HG02642 (cell line): ENCODE data around the gene CAPN8.

Experiments used
- ATAC-seq: cut with Tn5 transposase; IDR thresholded peaks from one replicate; pipeline ENCODE4 v1.9.1; 2021; ENCODE audit warnings: mild to moderate bottlenecking; ENCODE audit not compliant: unreplicated experiment, poor library complexity

Gene CAPN8

DNA sequence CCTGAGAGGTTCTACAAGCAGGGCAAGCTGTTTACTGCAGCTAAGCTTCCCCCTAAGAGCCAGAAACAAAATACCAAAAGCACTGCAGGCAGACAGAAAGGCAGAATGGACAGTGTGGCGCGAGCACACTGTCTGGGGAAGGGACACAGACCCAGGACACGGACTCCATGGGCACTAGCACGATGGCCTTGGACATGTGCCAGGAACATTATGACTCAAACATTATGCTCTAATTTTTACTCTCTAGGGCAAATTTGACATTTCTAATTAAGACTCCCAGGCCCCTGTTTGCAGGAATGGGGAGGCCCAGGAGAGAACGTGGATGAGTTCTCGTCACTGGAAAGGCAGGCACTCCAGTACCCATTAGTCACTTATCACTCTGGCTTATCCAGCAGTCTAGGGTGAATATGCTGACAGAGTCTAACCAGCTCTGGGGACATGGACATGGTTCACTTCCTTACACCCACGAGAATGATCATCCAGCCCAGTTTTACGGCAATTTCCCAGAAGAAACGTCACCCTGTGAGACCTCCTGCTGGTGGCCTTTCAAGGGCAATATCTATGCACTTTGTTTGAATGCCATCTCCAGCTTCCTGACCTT is 45.1 kb downstream of the CAPN8 start:
- ATAC-seq = no peak

DNA sequence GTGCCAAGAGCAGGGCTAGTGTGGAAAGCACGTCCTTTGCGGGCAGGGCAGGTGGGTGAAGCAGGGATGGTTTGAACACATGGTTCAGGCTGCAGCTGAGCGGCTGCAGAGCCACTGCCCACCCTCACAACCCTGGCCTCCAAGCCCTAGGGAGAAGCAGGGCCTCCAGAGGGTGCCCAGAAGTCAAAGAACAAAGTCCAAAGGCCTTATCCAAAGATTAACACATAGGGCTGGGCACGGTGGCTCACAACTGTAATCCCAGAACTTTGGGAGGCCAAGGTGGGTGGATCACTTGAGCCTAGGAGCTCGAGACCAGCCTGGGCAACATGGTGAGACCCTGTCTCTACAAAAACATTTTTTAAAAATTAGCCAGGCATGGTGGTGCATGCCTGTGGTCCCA is 46.8 kb downstream of the CAPN8 start:
- ATAC-seq = no peak

DNA sequence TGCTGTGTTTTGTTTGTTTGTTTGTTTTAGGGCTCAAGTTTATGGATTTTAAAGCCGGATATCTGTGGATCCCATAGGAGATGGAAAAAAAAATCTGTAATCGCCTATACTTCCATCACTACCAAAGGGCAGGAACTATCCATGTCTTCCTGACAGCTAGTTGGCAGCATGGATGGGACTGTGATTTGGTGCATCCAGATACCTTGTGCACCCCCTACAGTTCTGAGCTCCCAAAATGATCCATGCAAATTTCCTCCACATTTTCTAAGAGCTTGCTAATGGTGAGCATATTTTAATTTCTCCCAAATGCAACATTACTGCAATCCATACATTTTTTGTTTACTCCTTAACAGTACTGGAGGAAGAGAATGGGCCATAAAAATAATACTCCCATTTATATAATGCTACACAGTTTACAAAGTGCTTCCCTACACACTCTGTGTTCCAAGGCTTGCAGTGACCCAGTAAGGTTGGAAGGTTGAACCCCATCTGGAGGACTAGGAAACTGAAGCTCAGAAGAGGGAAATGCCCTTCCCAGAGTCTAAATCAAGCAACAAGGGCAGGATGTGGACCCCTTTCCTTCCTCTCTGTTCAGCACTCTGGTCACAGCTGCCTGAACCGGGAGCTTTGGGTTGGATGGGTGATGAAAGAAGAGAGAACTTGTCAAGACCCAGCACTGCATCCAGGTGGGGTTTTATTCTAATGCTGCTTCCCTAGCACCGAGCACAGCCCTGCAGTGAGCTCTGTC is 48.0 kb downstream of the CAPN8 start:
- ATAC-seq = no peak

DNA sequence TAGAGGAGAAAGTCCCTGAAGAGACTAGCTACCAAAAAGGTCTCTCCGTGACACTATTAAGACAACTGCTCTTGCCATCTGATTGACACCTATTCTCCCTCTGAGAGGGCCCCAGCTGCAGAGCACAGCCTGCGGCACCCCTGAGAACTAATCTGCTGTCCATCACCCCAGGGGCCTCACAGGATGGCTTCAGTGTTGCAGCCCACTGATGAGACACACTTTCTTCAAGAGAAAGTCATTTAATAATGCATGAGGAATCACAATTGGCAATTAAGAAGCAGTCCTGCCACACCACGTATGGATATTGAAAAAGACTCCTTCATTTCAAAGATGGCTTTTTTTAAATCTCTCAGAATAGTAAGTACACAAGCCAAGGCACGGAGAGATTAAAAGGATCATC is 48.9 kb downstream of the CAPN8 start:
- ATAC-seq = no peak

DNA sequence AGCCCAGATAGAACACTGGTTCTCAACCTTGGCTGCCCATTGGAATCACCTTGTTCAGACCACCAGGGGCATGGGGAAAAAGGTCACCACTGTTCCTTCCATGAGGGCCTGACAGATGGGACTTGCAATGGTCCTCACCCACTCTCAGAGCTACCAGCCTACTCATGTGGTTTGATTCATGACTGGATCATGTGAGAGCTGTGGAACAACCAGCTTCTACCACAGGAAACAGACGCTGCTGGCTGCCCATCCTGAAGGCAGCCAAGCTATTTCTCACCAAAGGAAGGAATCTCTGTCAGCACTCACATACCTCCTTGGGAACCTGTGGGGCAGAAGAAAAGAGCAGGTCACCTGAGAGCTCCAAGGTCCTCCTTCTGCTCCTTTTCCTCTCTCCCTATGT is 53.6 kb downstream of the CAPN8 start:
- ATAC-seq = no peak

DNA sequence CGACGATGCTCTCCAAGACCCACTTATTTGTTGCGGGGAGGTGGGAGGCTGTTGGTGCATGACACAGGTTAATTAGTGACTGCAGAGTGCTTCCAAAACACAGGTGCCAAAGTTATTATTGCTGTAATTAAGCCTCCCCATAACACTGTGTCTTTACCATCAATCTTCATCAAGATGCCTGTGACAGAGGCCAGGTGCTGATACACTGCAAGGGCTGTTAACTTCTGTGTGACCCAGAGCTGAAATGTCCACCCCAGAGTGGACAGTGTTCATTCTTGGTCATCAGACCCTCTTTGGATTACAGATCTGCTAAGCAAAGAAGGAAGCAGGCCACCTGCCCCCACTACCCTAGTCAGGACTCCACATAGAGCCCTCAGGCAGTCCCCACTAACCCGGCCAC is 55.5 kb downstream of the CAPN8 start:
- ATAC-seq = no peak

DNA sequence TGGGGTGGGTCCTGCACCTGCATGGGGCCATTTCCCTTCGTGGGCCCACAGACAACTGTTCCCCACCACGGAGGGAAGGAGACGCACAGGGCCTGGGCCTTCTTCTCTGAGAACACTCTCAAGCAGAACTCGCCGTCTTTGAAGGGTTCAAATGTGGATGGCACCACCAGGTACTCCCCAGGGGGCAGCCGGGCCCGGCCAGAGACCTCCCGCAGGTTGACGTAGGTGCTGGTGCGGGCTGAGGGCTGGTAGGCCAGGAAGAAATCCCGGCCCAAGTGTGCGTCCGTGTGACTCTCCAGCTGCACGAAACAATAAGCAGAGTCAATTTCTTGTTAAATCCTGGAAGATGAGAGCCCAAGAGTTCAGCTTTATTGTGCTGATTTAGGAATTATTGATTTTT is 56.4 kb downstream of the CAPN8 start:
- no peak for ATAC-seq

DNA sequence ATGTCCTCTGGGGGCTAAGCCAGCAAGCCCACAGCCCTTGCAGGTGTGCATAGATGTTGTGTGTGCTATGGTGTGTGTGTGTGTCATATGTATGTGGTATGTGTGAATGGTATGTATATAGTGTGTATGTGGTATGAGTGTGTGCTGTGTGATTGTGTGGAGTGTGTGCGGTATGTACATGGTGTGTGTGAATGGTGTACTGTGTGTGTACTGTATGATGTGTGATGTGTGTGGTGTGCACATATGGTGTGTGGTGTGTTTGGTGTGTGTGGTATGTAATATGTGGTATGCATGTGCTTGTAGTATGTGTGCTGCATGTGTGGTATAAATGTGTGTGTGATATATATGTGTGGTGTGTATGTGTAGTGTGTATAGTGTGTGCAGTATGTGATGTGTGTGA is 107.0 kb downstream of the CAPN8 start:
- ATAC-seq = no peak

DNA sequence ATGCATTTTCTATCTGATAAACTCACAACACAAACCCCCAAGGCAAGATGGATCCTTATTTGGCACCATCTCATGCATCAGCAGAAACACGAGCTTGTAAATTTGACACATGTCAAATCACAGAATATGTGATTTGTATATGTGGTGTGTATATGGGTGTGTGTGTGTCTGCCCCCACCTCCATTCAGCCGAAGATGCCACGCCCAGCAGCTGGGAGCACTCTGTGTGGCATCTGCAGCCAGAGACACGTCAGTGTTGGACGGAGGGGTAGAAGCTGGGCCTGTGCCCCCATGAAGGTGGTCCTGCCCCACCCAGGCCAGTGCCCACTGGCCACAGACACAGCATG is 108.4 kb downstream of the CAPN8 start:
- no peak for ATAC-seq

DNA sequence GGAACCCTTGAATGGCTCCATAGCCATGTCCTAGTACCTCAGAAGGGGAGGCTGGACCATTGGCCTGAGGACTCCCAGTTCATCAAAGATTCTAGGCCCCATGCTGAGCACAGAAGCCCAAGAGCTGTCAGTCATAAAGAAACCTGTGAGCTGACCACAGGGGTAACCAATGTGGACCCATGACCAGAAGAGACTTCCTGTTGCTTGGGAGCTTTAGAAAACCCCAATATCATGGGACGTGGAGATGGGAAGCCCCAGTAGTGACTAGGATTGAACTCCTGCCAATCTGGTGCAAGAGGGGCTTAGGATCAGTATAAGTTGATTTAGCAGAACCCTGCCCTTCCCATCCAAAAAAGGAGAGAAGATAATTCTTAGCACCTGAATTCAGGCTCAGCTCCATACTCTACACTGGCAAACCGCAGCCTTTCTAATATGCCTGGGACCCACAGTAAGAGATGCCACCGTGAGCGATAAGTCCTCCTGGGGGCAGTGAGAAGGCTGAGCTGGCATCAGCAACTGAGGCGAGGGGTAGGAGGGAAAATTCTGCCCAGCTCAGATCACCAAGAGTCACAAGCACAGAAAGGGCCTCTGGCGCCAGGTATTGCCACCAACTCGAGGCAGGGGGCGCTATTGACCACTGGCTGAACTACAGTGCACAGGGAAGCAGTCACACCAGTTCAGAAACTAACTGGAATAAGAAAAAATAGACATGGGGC is 108.9 kb downstream of the CAPN8 start:
- ATAC-seq = peak; percentile 87

DNA sequence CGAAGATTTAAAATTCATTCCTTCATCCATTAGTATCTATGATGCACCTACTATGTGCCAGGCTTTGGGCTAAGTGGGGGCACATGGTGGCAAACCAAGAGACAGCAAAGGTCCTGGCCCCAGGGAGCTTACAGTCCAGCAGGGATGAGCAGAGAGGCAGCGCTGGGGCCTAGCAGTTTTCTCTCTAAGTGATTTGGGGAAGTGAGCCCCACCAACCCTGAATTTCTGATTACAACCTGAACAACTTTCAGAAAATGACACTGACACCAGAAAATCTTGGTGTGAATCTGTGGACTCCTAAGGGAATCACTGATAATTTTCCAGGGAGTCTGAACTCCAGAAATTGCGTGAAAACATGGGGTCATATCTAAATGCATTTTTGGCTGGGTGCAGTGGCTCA is 111.5 kb downstream of the CAPN8 start:
- no peak for ATAC-seq

DNA sequence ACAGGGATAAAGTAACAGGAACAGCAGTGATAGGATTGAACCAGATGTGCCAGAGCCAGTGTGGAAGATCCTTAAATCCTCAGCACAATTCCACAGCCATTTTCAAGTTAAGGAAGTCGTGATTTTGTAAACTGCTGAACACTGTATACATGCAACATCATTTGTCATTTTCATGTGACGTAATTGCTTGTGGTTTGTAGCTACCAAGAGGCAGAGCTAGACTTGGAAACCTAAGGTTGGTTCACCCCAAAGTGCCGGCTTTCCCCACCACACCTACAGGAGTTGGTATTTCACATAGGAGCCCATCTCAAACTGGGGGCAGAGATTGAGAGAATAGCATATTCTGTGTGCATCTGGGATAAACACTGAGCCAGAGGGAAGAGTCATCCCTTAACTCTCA is 113.9 kb downstream of the CAPN8 start:
- ATAC-seq = no peak

DNA sequence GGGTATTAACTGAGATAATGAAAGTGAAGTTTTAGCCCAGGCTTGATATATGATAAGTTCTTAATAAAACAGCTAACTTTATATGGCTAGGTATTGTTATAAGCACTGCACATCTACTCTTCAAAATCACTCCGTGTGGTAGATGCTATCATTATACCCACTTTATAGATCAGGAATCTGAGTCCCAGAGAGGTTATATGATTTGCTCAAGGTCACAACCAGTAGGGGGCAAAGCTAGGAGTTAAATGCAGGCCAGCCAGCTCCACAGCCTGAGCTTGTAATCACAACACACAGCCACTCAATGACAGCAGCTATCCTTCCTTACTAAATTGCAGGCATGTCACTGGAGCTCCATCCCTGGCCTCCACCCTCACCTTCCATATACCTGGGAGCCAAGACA is 115.8 kb downstream of the CAPN8 start:
- no peak for ATAC-seq

DNA sequence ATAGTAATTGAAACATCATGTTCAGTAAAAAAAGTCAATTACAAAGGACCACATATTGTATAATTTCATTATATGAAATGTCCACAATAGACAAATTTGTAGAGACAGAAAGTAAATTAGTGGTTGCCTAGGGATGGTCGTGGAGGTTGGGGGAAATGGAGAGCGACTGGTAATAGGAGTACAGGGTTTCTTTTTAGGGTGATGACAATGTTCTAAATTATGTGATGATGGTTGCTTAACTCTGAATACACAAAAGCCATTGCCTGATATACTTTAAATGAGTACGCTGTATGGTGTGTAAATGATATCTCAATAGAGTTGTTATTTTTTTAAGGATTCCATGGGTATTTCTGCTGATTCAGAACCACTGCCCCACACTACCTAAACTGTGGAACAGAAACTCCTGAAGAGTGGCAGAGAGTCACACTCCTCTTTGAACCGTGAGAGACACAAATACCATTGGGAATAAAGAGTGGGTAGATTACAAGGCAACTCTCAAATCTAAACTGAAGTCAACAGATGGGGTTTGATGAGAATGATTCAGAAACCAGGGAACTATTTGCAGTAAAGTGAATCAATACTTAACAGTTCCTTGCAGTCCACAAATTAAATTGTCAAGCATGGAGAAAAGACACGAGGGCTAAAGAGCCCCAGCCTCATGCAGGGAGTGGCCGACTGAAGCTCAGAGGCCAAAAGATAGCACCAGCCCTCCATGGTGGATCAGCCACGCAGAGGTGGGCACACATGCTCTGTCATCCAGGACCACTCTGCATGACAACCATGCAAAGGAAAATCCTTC is 118.0 kb downstream of the CAPN8 start:
- no peak for ATAC-seq

DNA sequence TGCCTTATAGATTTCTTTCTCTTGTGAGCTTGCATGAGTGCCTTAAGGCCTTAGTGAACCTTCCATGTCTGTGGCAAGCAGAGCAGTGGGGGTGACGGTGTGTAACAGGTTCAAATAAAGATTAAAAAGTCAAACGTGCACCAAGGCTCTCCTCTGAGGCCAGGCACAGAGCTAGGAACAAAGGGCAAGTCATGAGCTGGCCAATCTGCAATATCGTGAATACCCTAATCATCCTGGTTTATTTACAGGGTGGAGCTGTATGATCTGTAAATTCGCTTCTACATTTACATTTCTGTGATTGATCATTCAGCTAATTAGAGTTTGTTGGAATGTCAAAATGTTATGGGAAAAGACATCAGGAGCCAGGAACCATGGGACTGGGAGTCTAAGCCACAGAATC is 120.2 kb downstream of the CAPN8 start:
- no peak for ATAC-seq

DNA sequence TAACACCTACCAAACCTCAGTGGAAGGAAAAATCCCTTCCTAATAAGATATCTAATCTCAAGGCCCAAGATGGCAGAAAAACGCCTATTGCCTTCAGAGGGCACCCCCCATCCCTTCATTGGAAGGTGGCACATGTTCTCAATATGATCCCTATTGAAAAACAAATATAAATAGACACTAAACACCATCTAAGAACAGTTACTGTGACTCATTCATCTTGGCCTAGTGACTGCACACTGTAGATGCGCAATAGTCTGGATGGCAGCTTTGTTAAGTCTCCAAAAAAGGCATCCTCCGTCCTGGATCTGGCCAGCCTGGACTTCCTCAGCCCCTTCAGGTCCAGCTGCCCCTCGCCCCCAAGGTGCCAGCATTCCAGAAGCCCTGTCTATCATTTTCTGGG is 121.9 kb downstream of the CAPN8 start:
- ATAC-seq = no peak

DNA sequence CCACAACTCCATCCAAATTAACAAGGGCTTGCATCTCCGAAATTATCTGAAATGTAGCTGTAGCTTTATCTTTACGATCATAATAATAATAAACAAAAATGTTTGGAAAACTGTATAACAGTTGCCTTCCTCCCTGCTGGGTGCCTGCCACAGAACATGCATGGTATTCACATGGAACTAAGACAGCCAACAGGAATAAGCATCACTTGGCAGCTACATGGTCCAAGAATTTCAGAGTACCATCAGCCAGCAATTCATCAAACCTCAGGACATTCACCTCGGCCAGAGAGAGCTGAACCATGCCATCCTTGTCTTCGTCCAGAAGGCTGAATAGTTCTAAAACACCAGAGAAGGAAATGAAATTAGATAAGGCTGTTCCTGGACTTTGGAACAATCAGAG is 122.7 kb downstream of the CAPN8 start:
- no peak for ATAC-seq

DNA sequence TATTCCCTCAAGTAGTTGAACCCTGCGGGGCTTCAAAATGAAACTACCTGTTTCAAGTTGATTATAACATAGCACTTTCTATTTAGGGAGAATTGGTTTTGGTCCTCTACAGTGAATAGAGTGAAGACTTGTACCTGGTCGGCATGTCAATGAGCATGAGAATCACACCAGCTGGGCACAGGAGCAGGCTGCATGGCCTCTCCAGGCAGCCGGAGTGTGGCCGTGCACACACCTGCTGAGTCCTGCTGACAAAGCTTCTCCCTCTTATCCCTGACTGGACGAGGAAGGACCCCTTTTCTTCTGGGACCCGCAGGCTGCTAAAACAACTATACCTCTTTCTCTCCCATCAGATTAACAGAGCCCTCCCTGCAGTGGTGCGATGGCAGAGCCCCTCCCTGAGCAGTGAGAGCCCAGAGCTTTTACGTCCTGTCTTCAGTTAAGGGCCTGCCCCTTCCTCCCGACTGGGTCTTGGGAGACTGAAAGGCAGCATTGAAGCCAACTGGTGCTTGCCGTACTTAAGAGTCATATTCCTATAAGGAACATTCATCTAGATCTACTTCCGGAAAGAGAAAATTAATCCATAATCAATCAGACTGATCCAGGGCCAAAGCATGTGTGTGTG is 124.9 kb downstream of the CAPN8 start:
- no peak for ATAC-seq

DNA sequence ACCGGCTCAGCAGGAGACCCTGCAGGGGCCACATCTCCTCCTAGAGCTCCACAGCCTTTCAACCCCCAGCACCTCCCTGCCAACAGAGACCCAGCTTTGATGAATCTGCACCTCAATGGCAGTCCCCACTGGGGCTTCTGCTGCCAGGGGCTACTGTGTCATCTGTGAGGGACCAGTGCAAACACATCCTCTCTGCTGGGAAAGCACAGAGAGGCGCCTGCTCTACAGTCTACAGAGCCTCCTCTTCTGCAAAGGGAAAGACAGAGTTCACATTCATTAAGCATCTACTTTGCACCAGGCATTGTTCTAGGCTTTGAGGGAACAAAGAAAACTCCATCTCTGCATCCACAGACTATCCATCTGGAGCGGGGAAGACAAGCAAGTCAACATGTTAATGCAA is 125.8 kb downstream of the CAPN8 start:
- ATAC-seq = no peak

DNA sequence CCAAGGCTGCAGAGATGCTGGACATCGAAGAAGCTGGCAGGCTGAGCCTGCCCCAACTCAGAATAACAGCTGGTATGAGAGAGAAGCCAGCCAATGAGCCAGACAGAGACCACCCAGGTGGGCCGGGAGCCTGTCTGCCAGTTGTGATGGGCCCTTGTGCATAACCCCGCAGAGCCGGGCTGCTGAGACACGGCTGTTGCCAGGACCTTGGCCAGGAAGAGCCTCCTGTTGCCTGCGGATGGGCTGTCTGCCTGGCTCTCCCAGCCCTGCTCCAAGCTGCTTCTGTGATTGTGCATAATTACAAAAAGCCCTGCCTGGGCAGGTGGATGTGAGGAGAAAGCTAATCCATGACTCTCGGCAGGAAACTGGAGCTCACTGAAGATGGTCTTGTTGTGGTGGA is 126.5 kb downstream of the CAPN8 start:
- no peak for ATAC-seq

DNA sequence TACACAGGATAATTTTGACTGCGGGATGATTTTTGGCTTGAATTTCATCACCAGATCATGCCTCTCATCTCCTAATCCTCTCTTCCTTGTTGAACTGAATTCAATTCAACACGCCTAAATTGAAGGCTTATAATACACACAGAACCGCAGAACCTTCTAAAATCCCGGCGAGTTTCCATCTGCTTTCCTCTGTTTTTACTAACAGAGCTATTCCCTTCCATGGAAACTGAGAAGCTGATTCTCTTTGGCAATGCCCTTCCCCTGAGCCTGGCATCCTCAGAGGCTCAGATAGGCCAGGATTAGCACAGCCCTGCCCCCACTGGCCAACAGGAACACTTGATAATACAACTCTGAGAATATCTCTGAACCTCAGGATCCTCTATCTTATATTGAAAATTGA is 130.2 kb downstream of the CAPN8 start:
- no peak for ATAC-seq
